WTC11 (cell line): Measurements from ENCODE around the gene SMAD2. TPM values are rescaled to one million over a fixed set of nuclear protein-coding genes. Genes with fewer than 3 reads are reported as not detected.

Experiments used
- ATAC-seq: fragments of 200-7000 bp; cut with Tn5 transposase; 2 replicates; pipeline ENCODE4 v1.10.0; 2021; ENCODE audit warnings: mild to moderate bottlenecking, moderate library complexity
- CTCF ChIA-PET: fragments of 300-600 bp; sonication (Branson Sonifier 250); formaldehyde crosslinking; loops from one replicate; lab custom pipeline; 2021; ENCODE audit warnings: antibody characterized with exemption; lab: Charles Lee
- POLR2A ChIA-PET: fragments of 350-600 bp; sonication (Branson Sonifier 250); formaldehyde crosslinking; loops from one replicate; lab custom pipeline; 2021; ENCODE audit warnings: antibody characterized with exemption; lab: Charles Lee
- DNase-seq: peaks from one replicate; pipeline ENCODE4 v3.0.0; 2021; ENCODE audit warnings: low spot score
- H3K27ac Mint-ChIP-seq: 2 replicates; pipeline ENCODE4 v1.8.0; 2021; ENCODE audit warnings: mixed read lengths
- H3K27me3 Mint-ChIP-seq: 2 replicates; pipeline ENCODE4 v1.8.0; 2021; ENCODE audit warnings: low read depth, mild to moderate bottlenecking, moderate library complexity, mixed read lengths
- H3K36me3 Mint-ChIP-seq: 2 replicates; pipeline ENCODE4 v1.8.0; 2021; ENCODE audit warnings: mixed read lengths
- H3K4me1 Mint-ChIP-seq: 2 replicates; pipeline ENCODE4 v1.8.0; 2022; ENCODE audit warnings: mixed read lengths
- H3K4me3 Mint-ChIP-seq: 2 replicates; pipeline ENCODE4 v1.8.0; 2021; ENCODE audit warnings: mild to moderate bottlenecking, moderate library complexity, mixed read lengths
- H3K9me3 Mint-ChIP-seq: 2 replicates; pipeline ENCODE4 v1.8.0; 2021; ENCODE audit warnings: mixed read lengths
- CREM ChIP-seq: sonication (generic); formaldehyde crosslinking; IDR thresholded peaks from 2 replicates; pipeline ENCODE4 v1.8.1; 2022; ENCODE audit warnings: mild to moderate bottlenecking, missing genetic modification reagents, moderate library complexity
- CTCF ChIP-seq: fragments of 200-600 bp; IDR thresholded peaks from 2 replicates; pipeline ENCODE4 v1.8.0; 2022; ENCODE audit warnings: antibody characterized with exemption
- EMX1 ChIP-seq: fragments of 250-450 bp; sonication (Bioruptor Pico); IDR thresholded peaks from 2 replicates; pipeline ENCODE4 v1.8.0; 2021; ENCODE audit warnings: mild to moderate bottlenecking
- FOXK1 ChIP-seq: sonication (generic); formaldehyde crosslinking; IDR thresholded peaks from 2 replicates; pipeline ENCODE4 v1.8.0; 2022; ENCODE audit warnings: mild to moderate bottlenecking, moderate library complexity, missing genetic modification reagents
- GTF2I ChIP-seq: fragments of 250-450 bp; sonication (Bioruptor Pico); conservative IDR thresholded peaks from 2 replicates; pipeline ENCODE4 v1.4.0; 2021; ENCODE audit warnings: mild to moderate bottlenecking
- JAZF1 ChIP-seq: fragments of 250-450 bp; sonication (Bioruptor Pico); IDR thresholded peaks from 2 replicates; pipeline ENCODE4 v1.9.0; 2021; ENCODE audit warnings: moderate library complexity, mild to moderate bottlenecking, inconsistent platforms
- MLX ChIP-seq: sonication (generic); formaldehyde crosslinking; IDR thresholded peaks from 2 replicates; pipeline ENCODE4 v1.8.1; 2023; ENCODE audit warnings: mild to moderate bottlenecking, missing genetic modification reagents, moderate library complexity
- OVOL2 ChIP-seq: fragments of 250-450 bp; sonication (Bioruptor Pico); IDR thresholded peaks from 2 replicates; pipeline ENCODE4 v1.9.0; 2021; ENCODE audit warnings: mild to moderate bottlenecking, borderline replicate concordance
- TCF7 ChIP-seq: sonication (generic); formaldehyde crosslinking; IDR thresholded peaks from 2 replicates; pipeline ENCODE4 v1.8.0; 2022; ENCODE audit warnings: mild to moderate bottlenecking, low read depth, missing genetic modification reagents, moderate library complexity
- ZBTB21 ChIP-seq: sonication (generic); formaldehyde crosslinking; IDR thresholded peaks from 2 replicates; pipeline ENCODE4 v1.8.1; 2023; ENCODE audit warnings: mild to moderate bottlenecking, missing genetic modification reagents, borderline replicate concordance
- ZMAT4 ChIP-seq: fragments of 250-450 bp; sonication (Bioruptor Pico); IDR thresholded peaks from 2 replicates; pipeline ENCODE4 v1.9.0; 2021; ENCODE audit warnings: mild to moderate bottlenecking
- ZNF121 ChIP-seq: sonication (generic); formaldehyde crosslinking; IDR thresholded peaks from 2 replicates; pipeline ENCODE4 v1.8.0; 2023; ENCODE audit warnings: missing genetic modification reagents
- ZNF263 ChIP-seq: sonication (generic); formaldehyde crosslinking; IDR thresholded peaks from 2 replicates; pipeline ENCODE4 v1.8.1; 2022; ENCODE audit warnings: low read depth, mild to moderate bottlenecking, moderate library complexity, missing genetic modification reagents
- ZNF396 ChIP-seq: fragments of 250-450 bp; sonication (Bioruptor Pico); IDR thresholded peaks from 2 replicates; pipeline ENCODE4 v1.8.0; 2021; ENCODE audit warnings: mild to moderate bottlenecking, moderate library complexity, borderline replicate concordance
- ZNF416 ChIP-seq: fragments of 250-450 bp; sonication (Bioruptor Pico); IDR thresholded peaks from 2 replicates; pipeline ENCODE4 v1.9.0; 2021; ENCODE audit warnings: mild to moderate bottlenecking, inconsistent platforms
- ZNF423 ChIP-seq: fragments of 250-450 bp; sonication (Bioruptor Pico); IDR thresholded peaks from 2 replicates; pipeline ENCODE4 v2.1.2; 2022; ENCODE audit warnings: mild to moderate bottlenecking, moderate library complexity
- total RNA-seq: library from RNA; stranded (reverse); gene quantifications from 3 replicates; pipeline ENCODE4 v1.2.3, GENCODE V29; 2021
- TF ChIP-seq, protein P1 (sequence below): sonication (generic); formaldehyde crosslinking; IDR thresholded peaks from 2 replicates; pipeline ENCODE4 v1.8.1; 2023; ENCODE audit warnings: mild to moderate bottlenecking, moderate library complexity, missing genetic modification reagents
- TF ChIP-seq, protein P2 (sequence below): fragments of 250-450 bp; sonication (Bioruptor Pico); IDR thresholded peaks from 2 replicates; pipeline ENCODE4 v1.9.0; 2021; ENCODE audit warnings: moderate library complexity, mild to moderate bottlenecking, inconsistent platforms, borderline replicate concordance
- TF ChIP-seq, protein P3 (sequence below): fragments of 250-450 bp; sonication (Bioruptor Pico); IDR thresholded peaks from 2 replicates; pipeline ENCODE4 v2.1.2; 2022; ENCODE audit warnings: mild to moderate bottlenecking, moderate library complexity

The SMAD2 gene
- total RNA-seq, 1 experiment from 2014 or later, result 104 TPM

DNA sequence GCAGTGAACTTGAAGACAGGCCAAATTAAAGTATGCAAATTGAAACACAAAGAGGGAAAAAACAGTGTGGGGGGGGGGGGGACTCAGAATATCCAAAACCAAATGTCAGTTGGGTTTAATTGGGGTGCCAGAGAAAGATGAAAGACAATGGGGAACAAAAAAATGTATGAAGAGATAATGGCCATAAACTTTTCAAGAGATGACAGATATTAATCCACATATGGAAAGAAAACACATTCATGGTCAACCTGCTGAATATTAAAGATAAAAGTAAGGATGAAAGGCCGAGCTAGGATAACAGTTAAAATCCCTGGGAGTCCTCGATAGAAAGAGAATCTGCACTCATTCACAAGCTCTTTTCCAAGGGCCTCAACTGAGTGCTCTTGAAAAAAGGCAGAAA, 26.6 kb downstream of the SMAD2 start:
- no peak overlapping the region for H3K4me3 Mint-ChIP-seq

GRCh38 chr18:47901624-47902362, 28.7 kb downstream of the SMAD2 start:
- ChIA-PET POLR2A (no interaction called here), CTCF (interaction anchor here (0.9 to 1.9 kb wide), 3 partner anchors 17 to 130 kb away, joined by 3 to 10 read pairs (median 8); no protein-coding TSS in a partner anchor)
- ATAC-seq (peak; percentile 59), DNase-seq (no peak)
- H3K9me3 Mint-ChIP-seq, result peaks cover 8% of the 10 kb centered on the region
- H3K4me3 Mint-ChIP-seq, result no peak overlapping the region
- 0 out of 2 replicates have a peak overlapping the region, but pooled peaks have one; percentile 10 for H3K27ac Mint-ChIP-seq
- no peaks in the 10 kb centered on the region for H3K27me3 Mint-ChIP-seq
- TF ChIP-seq ZNF396 (CRISPR knock-in tag), result no peak
- TF ChIP-seq JAZF1 (CRISPR knock-in tag), result no peak
- TF ChIP-seq CTCF, result no peak
- TF ChIP-seq EMX1 (CRISPR knock-in tag), result no peak
- TF ChIP-seq, protein P1, sequence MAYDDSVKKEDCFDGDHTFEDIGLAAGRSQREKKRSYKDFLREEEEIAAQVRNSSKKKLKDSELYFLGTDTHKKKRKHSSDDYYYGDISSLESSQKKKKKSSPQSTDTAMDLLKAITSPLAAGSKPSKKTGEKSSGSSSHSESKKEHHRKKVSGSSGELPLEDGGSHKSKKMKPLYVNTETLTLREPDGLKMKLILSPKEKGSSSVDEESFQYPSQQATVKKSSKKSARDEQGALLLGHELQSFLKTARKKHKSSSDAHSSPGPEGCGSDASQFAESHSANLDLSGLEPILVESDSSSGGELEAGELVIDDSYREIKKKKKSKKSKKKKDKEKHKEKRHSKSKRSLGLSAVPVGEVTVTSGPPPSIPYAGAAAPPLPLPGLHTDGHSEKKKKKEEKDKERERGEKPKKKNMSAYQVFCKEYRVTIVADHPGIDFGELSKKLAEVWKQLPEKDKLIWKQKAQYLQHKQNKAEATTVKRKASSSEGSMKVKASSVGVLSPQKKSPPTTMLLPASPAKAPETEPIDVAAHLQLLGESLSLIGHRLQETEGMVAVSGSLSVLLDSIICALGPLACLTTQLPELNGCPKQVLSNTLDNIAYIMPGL (CRISPR knock-in tag), result no peak
- no peak for TF ChIP-seq ZNF121 (CRISPR knock-in tag)
- no peak for TF ChIP-seq ZBTB21 (CRISPR knock-in tag)
- no peak for TF ChIP-seq ZNF263 (CRISPR knock-in tag)
- peaks cover 13% of the 10 kb centered on the region for H3K36me3 Mint-ChIP-seq
- peaks cover 80% of the 10 kb centered on the region for H3K4me1 Mint-ChIP-seq

More for the DNA sequence above, 26.6 kb downstream of the SMAD2 start:
- H3K36me3 Mint-ChIP-seq, result peaks cover 26% of the 10 kb centered on the region
- no peak for TF ChIP-seq TCF7
- TF ChIP-seq, protein P1 (CRISPR knock-in tag), result no peak
- no peak for TF ChIP-seq GTF2I (CRISPR knock-in tag)
- no peak for TF ChIP-seq OVOL2 (CRISPR knock-in tag)
- TF ChIP-seq, all 79 proteins: peak for 0
- ATAC-seq (no peak), DNase-seq (no peak)
- peak overlapping the region; percentile 68; the same call in 1 of the 2 replicates for H3K27ac Mint-ChIP-seq
- no peaks in the 10 kb centered on the region for H3K27me3 Mint-ChIP-seq
- ChIA-PET CTCF (interaction anchor here (0.7 kb wide), 1 partner anchor 94 kb away, joined by 3 read pairs; no protein-coding TSS in a partner anchor), POLR2A (no interaction called here)
- peaks cover 68% of the 10 kb centered on the region for H3K4me1 Mint-ChIP-seq
- H3K9me3 Mint-ChIP-seq, result peaks cover 16% of the 10 kb centered on the region

- Mint-ChIP-seq H3K27me3 (no peaks in the 10 kb centered on the region), H3K4me3 (peak overlapping the region; percentile 38), H3K9me3 (no peaks in the 10 kb centered on the region; the same call in 1 of the 2 replicates), H3K4me1 (peaks cover 94% of the 10 kb centered on the region), H3K36me3 (peaks cover 11% of the 10 kb centered on the region), H3K27ac (peak overlapping the region; percentile 77)
- ATAC-seq (peak; percentile 25; the same call in 1 of the 2 replicates), DNase-seq (no peak)
- ChIA-PET CTCF (interaction anchor here (0.8 to 1.8 kb wide), 3 partner anchors 12 to 127 kb away, joined by 3 to 9 read pairs (median 4); no protein-coding TSS in a partner anchor), POLR2A (no interaction called here)
- TF ChIP-seq ZNF423 (CRISPR knock-in tag) (no peak), TCF7 (no peak), MLX (no peak), CREM (CRISPR knock-in tag) (no peak), ZNF416 (CRISPR knock-in tag) (no peak), ZMAT4 (CRISPR knock-in tag) (no peak), FOXK1 (CRISPR knock-in tag) (no peak)
- TF ChIP-seq, protein P2, sequence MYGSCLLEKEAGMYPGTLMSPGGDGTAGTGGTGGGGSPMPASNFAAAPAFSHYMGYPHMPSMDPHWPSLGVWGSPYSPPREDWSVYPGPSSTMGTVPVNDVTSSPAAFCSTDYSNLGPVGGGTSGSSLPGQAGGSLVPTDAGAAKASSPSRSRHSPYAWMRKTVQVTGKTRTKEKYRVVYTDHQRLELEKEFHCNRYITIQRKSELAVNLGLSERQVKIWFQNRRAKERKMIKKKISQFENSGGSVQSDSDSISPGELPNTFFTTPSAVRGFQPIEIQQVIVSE (CRISPR knock-in tag), result no peak
- TF ChIP-seq, protein P3, sequence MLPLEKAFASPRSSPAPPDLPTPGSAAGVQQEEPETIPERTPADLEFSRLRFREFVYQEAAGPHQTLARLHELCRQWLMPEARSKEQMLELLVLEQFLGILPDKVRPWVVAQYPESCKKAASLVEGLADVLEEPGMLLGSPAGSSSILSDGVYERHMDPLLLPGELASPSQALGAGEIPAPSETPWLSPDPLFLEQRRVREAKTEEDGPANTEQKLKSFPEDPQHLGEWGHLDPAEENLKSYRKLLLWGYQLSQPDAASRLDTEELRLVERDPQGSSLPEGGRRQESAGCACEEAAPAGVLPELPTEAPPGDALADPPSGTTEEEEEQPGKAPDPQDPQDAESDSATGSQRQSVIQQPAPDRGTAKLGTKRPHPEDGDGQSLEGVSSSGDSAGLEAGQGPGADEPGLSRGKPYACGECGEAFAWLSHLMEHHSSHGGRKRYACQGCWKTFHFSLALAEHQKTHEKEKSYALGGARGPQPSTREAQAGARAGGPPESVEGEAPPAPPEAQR (CRISPR knock-in tag), result no peak
Measured at GRCh38 chr18:47899107-47899840, 31.2 kb downstream of the SMAD2 start.
